Mucosa of rectum (tissue), 2 donors: Measurements from ENCODE around the gene ZNF512B.
A peak's percentile ranks its signal among the peaks of the same experiment; 100 is the strongest.

Experiments used
- H3K27ac ChIP-seq, 2 donors: one replicate each; pipeline ENCODE4 v1.7.0; 2013; ENCODE audit warnings: inconsistent platforms in 2 of 2, low read depth in 2 of 2, low read length in 2 of 2
- H3K27me3 ChIP-seq, 2 donors: one replicate each; pipeline ENCODE4 v1.7.0; 2013; ENCODE audit warnings: low read length in 2 of 2; ENCODE audit not compliant: control insufficient read depth in 2 of 2, insufficient read depth in 2 of 2
- H3K36me3 ChIP-seq, 2 donors: one replicate each; pipeline ENCODE4 v1.7.0; 2013; ENCODE audit warnings: low read length in 2 of 2; ENCODE audit not compliant: control insufficient read depth in 2 of 2, insufficient read depth in 2 of 2
- H3K4me1 ChIP-seq, 2 donors: one replicate each; pipeline ENCODE4 v1.7.0; 2013; ENCODE audit warnings: low read length in 2 of 2, mild to moderate bottlenecking in 1 of 2; ENCODE audit not compliant: control insufficient read depth in 2 of 2, insufficient read depth in 2 of 2
- H3K4me3 ChIP-seq, 2 donors: one replicate each; pipeline ENCODE4 v1.7.0; 2013; ENCODE audit warnings: low read length in 2 of 2
- H3K9ac ChIP-seq, 2 donors: one replicate each; pipeline ENCODE4 v1.7.0; 2013; ENCODE audit warnings: low read length in 2 of 2, low read depth in 1 of 2, mild to moderate bottlenecking in 1 of 2
- H3K9me3 ChIP-seq, 2 donors: one replicate each; pipeline ENCODE4 v1.7.0; 2013; ENCODE audit warnings: low read length in 2 of 2; ENCODE audit not compliant: control insufficient read depth in 2 of 2
- donor health status: healthy.
- donor health status: Normal muscosa, but diverticular disease.

The ZNF512B gene

GRCh38 chr20:63957004-63957689 lies 12.6 kb downstream of the ZNF512B start:
- H3K4me1 ChIP-seq: peaks cover 28 to 36% of the 10 kb centered on the region in 2 donors

DNA sequence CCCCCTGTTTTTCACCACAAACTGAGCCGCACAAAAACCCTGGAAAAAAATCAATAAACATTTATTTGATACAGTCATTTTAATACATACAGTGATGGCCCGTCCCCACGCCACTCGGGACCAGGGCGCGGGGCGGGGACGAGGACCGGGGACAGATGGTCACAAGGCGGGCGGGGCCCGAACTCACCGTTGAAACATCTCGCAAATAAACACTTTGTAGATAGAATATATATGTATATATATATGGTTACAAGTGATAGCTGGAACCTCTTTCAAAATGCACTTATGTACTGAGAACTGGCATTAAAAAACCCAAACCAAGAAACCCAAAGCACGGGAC lies 13.1 kb downstream of the ZNF512B start:
- H3K36me3 ChIP-seq: peaks cover 0 to 9% of the 10 kb centered on the region in 2 donors
- peaks cover 33 to 41% of the 10 kb centered on the region in 2 donors for H3K4me1 ChIP-seq
- no peaks in the 10 kb centered on the region for H3K27me3 ChIP-seq
- H3K9me3 ChIP-seq: no peaks in the 10 kb centered on the region
- H3K4me3 ChIP-seq: peak overlapping the region; percentile 60 to 71
- peak overlapping the region; percentile 86 to 87 for H3K27ac ChIP-seq
- peak overlapping the region; percentile 63 for H3K9ac ChIP-seq

More at GRCh38 chr20:63957004-63957689, 12.6 kb downstream of the ZNF512B start:
- no peaks in the 10 kb centered on the region for H3K27me3 ChIP-seq
- H3K9ac ChIP-seq: peak overlapping the region; percentile 63
- H3K4me3 ChIP-seq: peak overlapping the region; percentile 60 to 71
- no peaks in the 10 kb centered on the region for H3K9me3 ChIP-seq
- H3K27ac ChIP-seq: peak overlapping the region; percentile 86 to 87
- H3K36me3 ChIP-seq: peaks cover 0 to 9% of the 10 kb centered on the region in 2 donors

DNA sequence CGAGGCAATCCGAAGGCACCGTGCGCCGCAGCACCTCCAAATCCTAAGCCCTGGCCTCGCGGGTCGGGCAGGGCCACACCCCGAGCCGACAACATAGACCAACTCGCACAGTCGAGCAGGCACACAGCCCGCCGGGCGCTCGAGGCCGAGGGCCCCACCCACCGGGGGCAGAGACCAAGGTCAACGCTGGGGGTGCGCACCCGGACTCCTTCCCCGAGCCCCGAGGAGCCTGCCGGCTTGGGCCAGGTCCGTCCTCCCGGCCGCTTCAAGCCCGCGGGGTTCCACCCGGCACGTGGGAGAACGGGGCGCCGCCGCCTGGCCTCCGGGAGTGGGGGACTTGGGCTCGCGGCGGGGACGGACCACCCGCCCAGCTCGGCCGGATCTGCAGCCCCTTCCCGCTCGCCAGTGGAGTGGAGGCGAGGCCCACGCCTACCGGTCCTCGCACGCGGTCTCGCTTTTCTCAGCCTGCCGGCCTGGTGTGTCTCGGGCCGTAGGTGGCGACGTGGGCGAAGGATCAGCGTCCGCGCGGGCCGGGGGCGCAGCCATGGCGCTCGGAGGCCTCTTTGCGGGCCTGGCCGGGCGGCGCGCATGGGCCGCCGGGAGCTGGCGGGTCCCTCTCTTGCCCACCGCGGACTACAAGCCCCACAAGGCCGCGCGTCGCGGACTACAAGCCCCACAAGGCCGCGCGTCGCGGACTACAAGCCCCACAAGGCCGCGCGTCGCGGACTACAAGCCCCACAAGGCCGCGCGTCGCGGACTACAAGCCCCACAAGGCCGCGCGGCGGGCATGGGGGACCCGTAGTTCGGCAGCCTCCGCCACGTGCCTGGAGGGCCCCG lies 13.7 kb downstream of the ZNF512B start, which contains the start of gene UCKL1:
Gene UCKL1, minus strand, starts transcription at position 590 of the 837 bp plus-strand sequence. Its CDS starts 44 bp downstream, at position 546.
- H3K9ac ChIP-seq: peak within 1 kb of the TSS; percentile 87 to 96
- no peaks in the 10 kb centered on the region for H3K27me3 ChIP-seq
- H3K4me1 ChIP-seq: peaks cover 37 to 45% of the 10 kb centered on the region in 2 donors
- peak within 1 kb of the TSS; percentile 90 to 93 for H3K27ac ChIP-seq
- no peaks in the 10 kb centered on the region for H3K9me3 ChIP-seq
- H3K4me3 ChIP-seq: peak within 1 kb of the TSS; percentile 81 to 92
- peaks cover 0 to 5% of the 10 kb centered on the region in 2 donors for H3K36me3 ChIP-seq

DNA sequence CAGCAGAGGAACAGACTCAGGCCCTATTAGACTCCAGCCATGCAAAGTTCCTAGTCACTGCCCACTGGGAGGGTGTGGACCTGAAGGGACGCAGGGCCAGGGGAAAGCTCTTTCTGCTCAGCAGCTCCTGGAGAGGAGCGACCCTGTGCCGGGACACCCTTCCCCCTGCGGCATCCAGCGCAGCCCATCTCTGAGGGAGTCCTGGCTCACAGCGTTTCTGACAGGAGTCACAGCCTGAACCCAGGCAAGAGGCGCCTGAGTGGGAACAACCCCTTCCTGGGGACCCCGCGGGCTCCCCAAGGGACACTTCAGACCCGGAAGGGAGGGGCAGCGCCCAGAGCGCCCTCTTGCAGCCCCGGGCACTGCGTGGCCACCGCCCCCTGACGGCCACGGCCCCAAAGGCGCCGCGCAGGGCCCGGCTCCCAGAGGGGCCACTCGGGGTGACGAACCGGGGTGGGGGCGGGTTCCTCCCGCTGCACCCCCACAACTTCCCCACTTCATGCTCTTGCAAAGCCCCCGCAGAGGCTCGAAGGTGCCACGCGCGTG lies 14.4 kb downstream of the ZNF512B start:
- H3K4me1 ChIP-seq: peaks cover 44 to 52% of the 10 kb centered on the region in 2 donors
- H3K27me3 ChIP-seq: no peaks in the 10 kb centered on the region
- H3K4me3 ChIP-seq: peak overlapping the region; percentile 81 to 92
- peaks cover 0 to 5% of the 10 kb centered on the region in 2 donors for H3K36me3 ChIP-seq
- H3K27ac ChIP-seq: peak overlapping the region; percentile 90 to 93
- peak overlapping the region; percentile 87 to 96 for H3K9ac ChIP-seq
- H3K9me3 ChIP-seq: no peaks in the 10 kb centered on the region

GRCh38 chr20:63953764-63954429 lies 15.8 kb downstream of the ZNF512B start:
- Histone ChIP-seq H3K4me3 (peak overlapping the region; percentile 13 to 31), H3K9ac (peak overlapping the region in 1 of 2 donors; percentile 19), H3K36me3 (peaks cover 0 to 5% of the 10 kb centered on the region in 2 donors), H3K27me3 (no peaks in the 10 kb centered on the region), H3K4me1 (peaks cover 57 to 67% of the 10 kb centered on the region in 2 donors), H3K9me3 (no peaks in the 10 kb centered on the region), H3K27ac (peak overlapping the region in 1 of 2 donors; percentile 16)

DNA sequence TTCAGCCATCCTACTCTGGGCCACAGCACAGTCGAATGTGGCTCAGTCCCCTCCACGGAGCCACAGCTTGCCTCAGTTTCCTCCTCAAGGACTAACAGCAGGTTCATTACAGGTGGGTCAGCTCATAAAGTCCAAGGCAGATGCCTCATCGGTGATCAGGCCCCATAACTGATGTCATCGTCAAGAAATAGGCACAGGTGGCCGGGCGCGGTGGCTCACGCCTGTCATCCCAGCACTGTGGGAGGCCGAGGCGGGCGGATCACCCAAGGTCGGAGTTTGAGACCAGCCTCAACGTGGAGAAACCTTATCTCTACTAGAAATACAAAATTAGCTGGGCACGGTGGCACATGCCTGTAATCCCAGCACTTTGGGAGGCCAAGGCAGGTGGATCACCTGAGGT lies 17.0 kb downstream of the ZNF512B start:
- Histone ChIP-seq H3K9me3 (no peaks in the 10 kb centered on the region), H3K4me3 (no peak overlapping the region), H3K36me3 (peaks cover 0 to 5% of the 10 kb centered on the region in 2 donors), H3K27ac (peak overlapping the region; percentile 75 to 77), H3K4me1 (peaks cover 65 to 68% of the 10 kb centered on the region in 2 donors), H3K9ac (peak overlapping the region in 1 of 2 donors; percentile 23), H3K27me3 (no peaks in the 10 kb centered on the region)

- no peaks in the 10 kb centered on the region for H3K9me3 ChIP-seq
- peaks cover 63 to 65% of the 10 kb centered on the region in 2 donors for H3K4me1 ChIP-seq
- H3K36me3 ChIP-seq: peaks cover 0 to 8% of the 10 kb centered on the region in 2 donors
- peak overlapping the region in 1 of 2 donors; percentile 23 for H3K9ac ChIP-seq
- H3K27ac ChIP-seq: peak overlapping the region; percentile 75 to 77
- no peak overlapping the region for H3K4me3 ChIP-seq
- no peaks in the 10 kb centered on the region for H3K27me3 ChIP-seq
Measured at GRCh38 chr20:63952210-63952535, 17.6 kb downstream of the ZNF512B start.

DNA sequence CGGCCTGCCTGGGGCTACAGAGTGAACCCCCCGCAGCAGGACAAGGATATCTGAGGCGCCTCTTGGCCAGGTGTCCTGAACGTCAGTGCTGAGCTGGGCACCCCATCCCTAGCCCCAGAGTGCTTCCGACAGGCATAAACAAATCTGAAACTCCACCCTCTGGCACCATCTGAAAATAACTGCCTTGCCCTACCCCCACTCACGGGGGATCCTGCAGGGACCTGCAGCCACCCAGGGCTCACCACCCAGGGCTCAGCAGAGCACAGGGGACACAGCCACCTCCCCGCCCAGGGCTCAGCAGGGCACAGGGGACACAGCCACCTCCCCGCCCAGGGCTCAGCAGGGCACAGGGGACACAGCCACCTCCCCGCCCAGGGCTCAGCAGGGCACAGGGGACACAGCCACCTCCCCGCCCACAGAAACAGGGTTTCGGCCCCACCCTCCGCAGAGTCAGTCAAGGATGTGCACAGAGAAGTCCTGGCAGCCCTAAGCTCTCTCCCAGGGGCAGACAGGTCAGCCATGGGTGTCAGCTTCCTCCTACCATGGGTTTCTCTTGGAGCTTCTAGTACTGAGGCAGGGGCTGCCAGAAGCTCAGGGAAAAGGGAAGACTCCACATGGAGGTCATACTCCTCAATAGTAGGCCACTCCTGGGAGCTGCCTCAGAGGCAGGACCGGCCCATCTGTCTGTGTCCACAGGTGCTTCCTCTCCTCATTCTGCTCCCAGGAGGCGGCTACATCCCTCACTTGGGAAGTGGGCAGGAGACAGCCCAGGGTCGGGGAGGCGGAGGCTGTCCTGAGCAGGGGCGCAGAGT lies 18.1 kb downstream of the ZNF512B start:
- Histone ChIP-seq H3K36me3 (peaks cover 0 to 8% of the 10 kb centered on the region in 2 donors), H3K9me3 (no peaks in the 10 kb centered on the region), H3K4me3 (peak overlapping the region in 1 of 2 donors; percentile 33), H3K9ac (peak overlapping the region in 1 of 2 donors; percentile 40), H3K27ac (peak overlapping the region; percentile 75 to 77), H3K27me3 (no peaks in the 10 kb centered on the region), H3K4me1 (peaks cover 59 to 65% of the 10 kb centered on the region in 2 donors)
